HEK293 (cell line): ENCODE measurements around the gene TAAR9.
A peak's percentile ranks its signal among the peaks of the same experiment; 100 is the strongest.

Experiments
- CTCF ChIA-PET: fragments of 350-600 bp; formaldehyde crosslinking; extraction: SDS; loops from one replicate; lab custom pipeline; 2021; ENCODE audit warnings: antibody characterized with exemption; lab: Yijun Ruan, JAX
- POLR2A ChIA-PET: fragments of 300-600 bp; formaldehyde crosslinking; extraction: SDS; loops from one replicate; lab custom pipeline; 2020; ENCODE audit warnings: antibody characterized with exemption, inconsistent platforms; lab: Yijun Ruan, JAX
- H3K27ac ChIP-seq: fragments of 200-500 bp; sonication (Bioruptor generic); 2 replicates; pipeline ENCODE4 v1.5.1; 2014; ENCODE audit warnings: low read depth, low read length, control low read depth, inconsistent platforms; ENCODE audit errors: extremely low read depth
- H3K36me3 ChIP-seq, 2 experiments: fragments of 200-500 bp in 1 of 2; sonication (Bioruptor generic) in 1 of 2; 1 replicate in 1 of 2; 2 replicates in 1 of 2; pipeline ENCODE4 v1.5.1; 2014 to 2017; ENCODE audit warnings: inconsistent platforms in 2 of 2, low read length in 2 of 2; ENCODE audit not compliant: control insufficient read depth in 2 of 2, insufficient read depth in 1 of 2
- H3K4me1 ChIP-seq: fragments of 200-500 bp; sonication (Bioruptor generic); 2 replicates; pipeline ENCODE4 v1.5.1; 2014; ENCODE audit warnings: mild to moderate bottlenecking, low read length, inconsistent platforms; ENCODE audit not compliant: control insufficient read depth, insufficient read depth
- H3K4me3 ChIP-seq: 2 replicates; pipeline ENCODE4 v1.5.1; 2011; ENCODE audit warnings: low read depth, mild to moderate bottlenecking, control low read depth, low read length, moderate library complexity
- H3K9me3 ChIP-seq: fragments of 200-500 bp; sonication (Bioruptor generic); 2 replicates; pipeline ENCODE4 v1.5.1; 2014; ENCODE audit warnings: low read depth, low read length, inconsistent platforms; ENCODE audit not compliant: control insufficient read depth, insufficient read depth
- HOXA7 ChIP-seq: sonication (generic); formaldehyde crosslinking; IDR thresholded peaks from 2 replicates; pipeline ENCODE4 v1.8.1; 2022; ENCODE audit warnings: missing genetic modification reagents, borderline replicate concordance
- IKZF3 ChIP-seq: fragments of 450-650 bp; IDR thresholded peaks from 2 replicates; pipeline ENCODE4 v1.5.0; 2018; ENCODE audit warnings: missing biosample characterization, mild to moderate bottlenecking, missing genetic modification characterization, moderate library complexity
- KLF16 ChIP-seq: fragments of 450-650 bp; formaldehyde crosslinking; IDR thresholded peaks from 2 replicates; pipeline ENCODE4 v1.5.1; 2017; ENCODE audit warnings: missing biosample characterization, missing genetic modification characterization
- SALL2 ChIP-seq: fragments of 450-650 bp; formaldehyde crosslinking; IDR thresholded peaks from 2 replicates; pipeline ENCODE4 v1.5.0; 2017; ENCODE audit warnings: missing biosample characterization, mild to moderate bottlenecking, missing genetic modification characterization, borderline replicate concordance
- ZFHX2 ChIP-seq: fragments of 450-650 bp; formaldehyde crosslinking; conservative IDR thresholded peaks from 2 replicates; pipeline ENCODE4 v1.5.1; 2016; ENCODE audit warnings: missing biosample characterization, missing genetic modification characterization
- ZNF146 ChIP-seq: fragments of 450-650 bp; formaldehyde crosslinking; IDR thresholded peaks from 2 replicates; pipeline ENCODE4 v1.5.1; 2016; ENCODE audit warnings: missing biosample characterization, missing genetic modification characterization
- ZNF341 ChIP-seq: fragments of 450-650 bp; formaldehyde crosslinking; IDR thresholded peaks from 2 replicates; pipeline ENCODE4; 2016; ENCODE audit warnings: low read depth, missing biosample characterization, missing genetic modification characterization
- ZNF548 ChIP-seq: fragments of 450-650 bp; formaldehyde crosslinking; IDR thresholded peaks from 2 replicates; pipeline ENCODE4 v1.5.1; 2016; ENCODE audit warnings: missing biosample characterization, missing genetic modification characterization
- ZNF629 ChIP-seq: fragments of 450-650 bp; formaldehyde crosslinking; IDR thresholded peaks from 2 replicates; pipeline ENCODE4 v1.5.1; 2017; ENCODE audit warnings: missing biosample characterization, missing genetic modification characterization
- ZNF664 ChIP-seq: fragments of 450-650 bp; formaldehyde crosslinking; IDR thresholded peaks from 2 replicates; pipeline ENCODE4 v1.5.1; 2016; ENCODE audit warnings: missing biosample characterization, missing genetic modification characterization
- ZNF701 ChIP-seq: fragments of 450-650 bp; formaldehyde crosslinking; IDR thresholded peaks from 2 replicates; pipeline ENCODE4 v1.5.1; 2016; ENCODE audit warnings: missing biosample characterization, missing genetic modification characterization
- ZNF76 ChIP-seq: fragments of 450-650 bp; formaldehyde crosslinking; IDR thresholded peaks from 2 replicates; pipeline ENCODE4; 2016; ENCODE audit warnings: low read depth, missing biosample characterization, missing genetic modification characterization, borderline replicate concordance
- ZNF777 ChIP-seq: fragments of 450-650 bp; formaldehyde crosslinking; IDR thresholded peaks from 2 replicates; pipeline ENCODE4 v1.5.1; 2017; ENCODE audit warnings: missing biosample characterization, missing genetic modification characterization, borderline replicate concordance
- ZSCAN18 ChIP-seq: fragments of 450-650 bp; formaldehyde crosslinking; IDR thresholded peaks from 2 replicates; pipeline ENCODE4 v1.5.1; 2016; ENCODE audit warnings: missing biosample characterization, missing genetic modification characterization
- ZSCAN4 ChIP-seq: fragments of 450-650 bp; formaldehyde crosslinking; IDR thresholded peaks from 2 replicates; pipeline ENCODE4 v1.5.1; 2017; ENCODE audit warnings: missing biosample characterization, missing genetic modification characterization
- ZSCAN5A ChIP-seq: fragments of 450-650 bp; formaldehyde crosslinking; IDR thresholded peaks from 2 replicates; pipeline ENCODE4 v1.5.1; 2016; ENCODE audit warnings: missing biosample characterization, missing genetic modification characterization
- TF ChIP-seq, protein P1 (sequence below): fragments of 450-650 bp; formaldehyde crosslinking; IDR thresholded peaks from 2 replicates; pipeline ENCODE4 v1.5.1; 2016; ENCODE audit warnings: missing biosample characterization, missing genetic modification characterization

Gene TAAR9

DNA sequence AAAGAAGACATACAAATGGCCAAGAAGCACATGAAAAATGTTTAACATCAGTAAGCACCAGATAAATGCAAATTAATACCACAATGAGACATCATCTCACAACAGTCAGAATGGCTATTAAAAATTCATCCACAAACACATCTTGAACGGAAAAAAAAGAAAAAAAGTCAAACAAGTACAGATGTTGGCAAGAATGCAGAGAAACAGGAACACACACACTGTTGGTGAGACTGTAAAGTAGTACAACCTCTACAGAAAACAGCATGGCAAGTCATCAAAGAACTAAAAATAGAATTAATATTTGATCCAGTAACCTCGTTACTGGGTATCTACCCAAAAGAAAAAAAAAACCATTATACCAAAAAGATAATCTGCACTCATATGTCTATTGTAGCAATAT is 31.6 kb upstream of the TAAR9 start:
- ChIA-PET POLR2A (no interaction called here), CTCF (interaction anchor here (0.6 kb wide), 2 partner anchors 11 to 582 kb away, joined by 7 read pairs; no protein-coding TSS in a partner anchor)
- H3K4me1 ChIP-seq = peaks cover 4% of the 10 kb centered on the region
- H3K9me3 ChIP-seq = no peaks in the 10 kb centered on the region
- no peak overlapping the region for H3K27ac ChIP-seq
- H3K36me3 ChIP-seq = peaks cover 11 to 35% of the 10 kb centered on the region in 2 experiments
- H3K4me3 ChIP-seq = no peak overlapping the region
- TF ChIP-seq ZNF629 (no peak), ZFHX2 (tag by site-specific recombination) (no peak), ZSCAN4 (tag by site-specific recombination) (no peak), HOXA7 (CRISPR knock-in tag) (no peak), IKZF3 (no peak), KLF16 (tag by site-specific recombination) (no peak), ZNF701 (no peak), ZSCAN18 (tag by site-specific recombination) (no peak), ZNF548 (tag by site-specific recombination) (no peak)

DNA sequence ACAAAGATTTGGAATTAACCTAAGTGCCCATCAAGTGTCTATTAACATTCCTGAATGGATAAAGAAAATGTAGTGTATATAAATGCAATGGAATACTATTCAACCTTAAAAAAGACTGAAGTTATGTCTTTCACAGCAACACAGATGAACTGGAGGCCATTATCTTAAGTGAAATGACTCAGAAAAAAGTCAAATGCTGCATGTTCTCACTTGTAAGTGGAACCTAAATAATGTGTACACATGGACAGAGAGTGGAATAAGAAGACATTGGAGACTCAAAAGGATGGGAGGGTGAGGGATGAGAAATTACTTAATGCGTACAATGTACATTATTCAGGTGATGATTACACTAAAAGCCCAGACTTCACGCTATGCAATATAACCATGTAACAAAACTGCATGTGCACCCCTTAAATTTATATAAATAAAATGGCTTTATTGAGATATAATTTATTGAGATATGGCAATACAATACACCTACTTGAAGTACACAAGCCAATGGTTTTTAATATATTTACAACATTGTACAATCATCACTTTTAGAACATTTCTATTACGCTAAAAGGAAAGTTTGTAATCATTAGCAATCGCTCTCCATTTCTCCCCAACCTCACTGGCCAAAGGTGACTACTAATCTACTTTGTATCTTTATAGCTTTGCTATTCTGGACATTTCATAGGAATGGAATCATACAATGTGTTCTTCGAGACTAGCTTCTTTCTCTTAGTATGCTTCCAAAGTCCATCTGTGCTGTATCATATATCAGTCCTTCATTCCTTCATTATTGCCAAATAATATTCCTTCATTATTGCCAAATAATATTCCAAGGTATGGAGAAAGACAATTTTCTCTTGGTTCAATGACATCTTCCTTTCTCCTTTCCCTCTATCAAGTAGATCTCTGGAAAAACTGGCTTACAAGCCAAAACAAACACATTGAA is 30.9 kb upstream of the TAAR9 start:
- CTCF ChIA-PET = interaction anchor here (0.7 kb wide), 1 partner anchor 227 kb away, joined by 4 read pairs; no protein-coding TSS in a partner anchor
- Histone ChIP-seq H3K4me3 (no peak overlapping the region), H3K4me1 (peaks cover 5% of the 10 kb centered on the region), H3K9me3 (no peaks in the 10 kb centered on the region), H3K36me3 (peaks cover 5 to 29% of the 10 kb centered on the region in 2 experiments), H3K27ac (no peak overlapping the region)
- POLR2A ChIA-PET = no interaction called here
- TF ChIP-seq ZSCAN5A (tag by site-specific recombination) = no peak
- TF ChIP-seq ZNF664 (tag by site-specific recombination) = peak; percentile 93
- no peak for TF ChIP-seq ZNF76 (tag by site-specific recombination)
- TF ChIP-seq ZNF146 (tag by site-specific recombination) = peak; percentile 92

GRCh38 chr6:132511210-132511830 is 26.8 kb upstream of the TAAR9 start:
- CTCF ChIA-PET = interaction anchor here (0.9 to 1.2 kb wide), 2 partner anchors 231 to 238 kb away, joined by 3 to 9 read pairs; no protein-coding TSS in a partner anchor
- POLR2A ChIA-PET = no interaction called here
- Histone ChIP-seq H3K36me3 (peaks cover 5 to 13% of the 10 kb centered on the region in 2 experiments), H3K4me1 (peaks cover 5% of the 10 kb centered on the region)
- TF ChIP-seq SALL2 (tag by site-specific recombination) (no peak), ZNF777 (tag by site-specific recombination) (no peak), IKZF3 (0 out of 2 replicates have a peak, but pooled peaks have one; percentile 28), ZNF341 (peak; percentile 50), ZNF664 (tag by site-specific recombination) (peak; percentile 16; the same call in 1 of the 2 replicates)
- TF ChIP-seq, protein P1, sequence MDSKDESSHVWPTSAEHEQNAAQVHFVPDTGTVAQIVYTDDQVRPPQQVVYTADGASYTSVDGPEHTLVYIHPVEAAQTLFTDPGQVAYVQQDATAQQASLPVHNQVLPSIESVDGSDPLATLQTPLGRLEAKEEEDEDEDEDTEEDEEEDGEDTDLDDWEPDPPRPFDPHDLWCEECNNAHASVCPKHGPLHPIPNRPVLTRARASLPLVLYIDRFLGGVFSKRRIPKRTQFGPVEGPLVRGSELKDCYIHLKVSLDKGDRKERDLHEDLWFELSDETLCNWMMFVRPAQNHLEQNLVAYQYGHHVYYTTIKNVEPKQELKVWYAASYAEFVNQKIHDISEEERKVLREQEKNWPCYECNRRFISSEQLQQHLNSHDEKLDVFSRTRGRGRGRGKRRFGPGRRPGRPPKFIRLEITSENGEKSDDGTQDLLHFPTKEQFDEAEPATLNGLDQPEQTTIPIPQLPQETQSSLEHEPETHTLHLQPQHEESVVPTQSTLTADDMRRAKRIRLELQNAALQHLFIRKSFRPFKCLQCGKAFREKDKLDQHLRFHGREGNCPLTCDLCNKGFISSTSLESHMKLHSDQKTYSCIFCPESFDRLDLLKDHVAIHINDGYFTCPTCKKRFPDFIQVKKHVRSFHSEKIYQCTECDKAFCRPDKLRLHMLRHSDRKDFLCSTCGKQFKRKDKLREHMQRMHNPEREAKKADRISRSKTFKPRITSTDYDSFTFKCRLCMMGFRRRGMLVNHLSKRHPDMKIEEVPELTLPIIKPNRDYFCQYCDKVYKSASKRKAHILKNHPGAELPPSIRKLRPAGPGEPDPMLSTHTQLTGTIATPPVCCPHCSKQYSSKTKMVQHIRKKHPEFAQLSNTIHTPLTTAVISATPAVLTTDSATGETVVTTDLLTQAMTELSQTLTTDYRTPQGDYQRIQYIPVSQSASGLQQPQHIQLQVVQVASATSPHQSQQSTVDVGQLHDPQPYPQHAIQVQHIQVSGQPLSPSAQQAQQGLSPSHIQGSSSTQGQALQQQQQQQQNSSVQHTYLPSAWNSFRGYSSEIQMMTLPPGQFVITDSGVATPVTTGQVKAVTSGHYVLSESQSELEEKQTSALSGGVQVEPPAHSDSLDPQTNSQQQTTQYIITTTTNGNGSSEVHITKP (tag by site-specific recombination) = no peak
- TF ChIP-seq, all 188 proteins: peak for 3
- H3K9me3 ChIP-seq = no peaks in the 10 kb centered on the region
- no peak overlapping the region for H3K4me3 ChIP-seq
- H3K27ac ChIP-seq = no peak overlapping the region
